ENCODE data around the gene FMN1.

Gene FMN1

GRCh38 chr15:32908135-32908801, 286.2 kb downstream of the FMN1 start:
- TF ChIP-seq CTCF (IDR thresholded peaks at IDR 0.05; ENCODE audit: borderline replicate concordance, control extremely low read depth, extremely low read depth, insufficient read depth, missing control alignments) = no peak
- peak; percentile 54 for DNase-seq (ENCODE audit: low spot score)
- in situ Hi-C loops (cut with MboI; ENCODE audit: low sequenced_read_pairs, unreplicated experiment) = no loop called here

GRCh38 chr15:32905481-32905880, 289.0 kb downstream of the FMN1 start:
- no peak for DNase-seq (ENCODE audit: low spot score)
- in situ Hi-C loops (cut with MboI; ENCODE audit: low sequenced_read_pairs, unreplicated experiment) = no loop called here

GRCh38 chr15:32904448-32904847, 290.1 kb downstream of the FMN1 start:
- no peak for TF ChIP-seq CTCF (IDR thresholded peaks at IDR 0.05; ENCODE audit: borderline replicate concordance, control extremely low read depth, extremely low read depth, insufficient read depth, missing control alignments)
- in situ Hi-C loops (cut with MboI; ENCODE audit: low sequenced_read_pairs, unreplicated experiment) = no loop called here
- no peak for DNase-seq (ENCODE audit: low spot score)

More at GRCh38 chr15:32905481-32905880, 289.0 kb downstream of the FMN1 start:
- TF ChIP-seq CTCF (IDR thresholded peaks at IDR 0.05; ENCODE audit: borderline replicate concordance, control extremely low read depth, extremely low read depth, insufficient read depth, missing control alignments) = no peak

GRCh38 chr15:32903591-32904290, 290.8 kb downstream of the FMN1 start:
- no peak for TF ChIP-seq CTCF (IDR thresholded peaks at IDR 0.05; ENCODE audit: borderline replicate concordance, control extremely low read depth, extremely low read depth, insufficient read depth, missing control alignments)
- no peak for DNase-seq (ENCODE audit: low spot score)

GRCh38 chr15:32901995-32902394, 292.5 kb downstream of the FMN1 start:
- no peak for DNase-seq (ENCODE audit: low spot score)
- no peak for TF ChIP-seq CTCF (IDR thresholded peaks at IDR 0.05; ENCODE audit: borderline replicate concordance, control extremely low read depth, extremely low read depth, insufficient read depth, missing control alignments)
- in situ Hi-C loops (cut with MboI; ENCODE audit: low sequenced_read_pairs, unreplicated experiment) = no loop called here

More at GRCh38 chr15:32903591-32904290, 290.8 kb downstream of the FMN1 start:
- in situ Hi-C loops (cut with MboI; ENCODE audit: low sequenced_read_pairs, unreplicated experiment) = no loop called here

- TF ChIP-seq CTCF (IDR thresholded peaks at IDR 0.05; ENCODE audit: borderline replicate concordance, control extremely low read depth, extremely low read depth, insufficient read depth, missing control alignments) = no peak
- no peak for DNase-seq (ENCODE audit: low spot score)
- in situ Hi-C loops (cut with MboI; ENCODE audit: low sequenced_read_pairs, unreplicated experiment) = no loop called here
These were observed 293.3 kb downstream of the FMN1 start for GRCh38 chr15:32901192-32901591.
